ENCODE results near the gene ARRB1. TPM values are rescaled to one million over a fixed set of nuclear protein-coding genes. Genes with fewer than 3 reads are reported as not detected.

The ARRB1 gene
- total and polyA plus RNA-seq, 4 donors = 3.3 to 21.2 (median 12.5) TPM

DNA sequence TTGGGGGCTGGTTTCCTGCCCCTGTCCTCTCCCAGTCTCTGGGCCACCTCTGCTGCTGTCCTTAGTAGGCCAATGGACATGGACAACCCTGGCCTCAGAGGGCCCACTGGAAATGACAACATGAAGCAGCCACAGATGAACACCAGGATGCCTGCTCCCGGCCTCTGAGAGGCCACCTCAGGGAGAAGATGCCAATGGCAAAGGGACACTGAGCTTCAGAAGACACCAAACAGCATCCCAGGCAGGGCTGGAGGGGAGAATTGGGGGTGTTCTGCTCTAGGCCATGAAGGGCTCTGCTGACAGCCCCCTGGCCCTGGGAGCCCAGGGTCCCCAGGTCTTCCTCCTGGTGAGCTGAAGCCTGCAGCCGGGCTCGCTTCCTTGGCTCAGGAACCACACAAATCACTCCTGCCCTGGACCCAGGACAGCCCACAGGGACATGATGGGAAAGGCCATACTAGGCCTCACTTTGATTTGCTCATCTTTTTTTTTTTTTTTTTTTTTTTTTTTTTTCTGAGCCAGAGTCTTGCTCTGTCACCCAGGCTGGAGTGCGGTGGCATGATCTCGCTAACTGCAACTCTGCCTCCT, 65.6 kb downstream of the ARRB1 start (continued):
- TF ChIP-seq, protein P1, sequence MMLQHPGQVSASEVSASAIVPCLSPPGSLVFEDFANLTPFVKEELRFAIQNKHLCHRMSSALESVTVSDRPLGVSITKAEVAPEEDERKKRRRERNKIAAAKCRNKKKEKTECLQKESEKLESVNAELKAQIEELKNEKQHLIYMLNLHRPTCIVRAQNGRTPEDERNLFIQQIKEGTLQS (IDR thresholded peaks at IDR 0.05) = no peak
- no peak for TF ChIP-seq FOXA1 (IDR thresholded peaks at IDR 0.05)

DNA sequence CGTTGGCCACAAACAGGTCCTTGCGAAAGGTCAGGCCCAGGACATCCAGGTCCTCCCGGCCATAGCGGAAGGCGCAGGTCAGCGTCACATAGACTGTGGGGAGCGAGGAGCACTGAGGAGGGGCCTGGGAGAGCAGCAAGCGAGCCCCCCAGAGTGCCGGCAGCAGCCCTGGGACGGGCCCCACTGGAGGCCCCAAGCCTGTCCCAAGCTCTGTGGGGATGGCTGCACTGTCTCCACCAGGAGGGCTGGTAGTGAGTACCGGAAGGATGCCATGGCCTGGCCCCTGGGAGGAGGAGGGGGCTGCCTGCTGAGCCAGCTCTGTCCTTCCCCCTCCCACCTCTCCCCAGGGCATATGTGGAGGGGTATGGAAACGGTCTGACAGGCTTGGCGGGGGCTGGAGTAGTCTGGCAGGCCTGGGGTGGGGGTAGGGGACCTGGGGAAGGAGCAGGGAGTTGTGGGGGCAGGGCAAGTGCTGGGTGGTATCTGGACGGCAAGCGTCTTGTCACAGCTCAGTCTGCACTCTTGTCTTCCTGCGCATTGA, 68.0 kb downstream of the ARRB1 start:
- Histone ChIP-seq H3K27me3 (ENCODE audit: control insufficient read depth in 4 of 4, insufficient read depth in 4 of 4, low read length in 3 of 4) (no peaks in the 10 kb centered on the region), H3K9me3 (ENCODE audit: control insufficient read depth in 4 of 4, low read length in 3 of 4) (no peaks in the 10 kb centered on the region), H3K9ac (ENCODE audit: low read depth in 1 of 2, low read length in 2 of 2) (no peak overlapping the region), H3K4me1 (ENCODE audit: control insufficient read depth in 4 of 4, insufficient read depth in 4 of 4, low read length in 3 of 4) (peaks cover 0 to 5% (median 0%) of the 10 kb centered on the region in 4 donors), H3K36me3 (ENCODE audit: control insufficient read depth in 4 of 4, insufficient read depth in 3 of 4, low read depth in 1 of 4, low read length in 3 of 4) (peaks cover 0 to 29% (median 6%) of the 10 kb centered on the region in 4 donors), H3K27ac (ENCODE audit: low read depth in 1 of 2, low read length in 2 of 2) (no peak overlapping the region), H3K4me3 (ENCODE audit: low read depth in 1 of 3, low read length in 3 of 3) (no peak overlapping the region)
- TF ChIP-seq SP1 (IDR thresholded peaks at IDR 0.05) = no peak
- WGBS = 93% methylated on average over 16 of the region's 16 CpGs
- no peak for DNase-seq (ENCODE audit: low spot score)

DNA sequence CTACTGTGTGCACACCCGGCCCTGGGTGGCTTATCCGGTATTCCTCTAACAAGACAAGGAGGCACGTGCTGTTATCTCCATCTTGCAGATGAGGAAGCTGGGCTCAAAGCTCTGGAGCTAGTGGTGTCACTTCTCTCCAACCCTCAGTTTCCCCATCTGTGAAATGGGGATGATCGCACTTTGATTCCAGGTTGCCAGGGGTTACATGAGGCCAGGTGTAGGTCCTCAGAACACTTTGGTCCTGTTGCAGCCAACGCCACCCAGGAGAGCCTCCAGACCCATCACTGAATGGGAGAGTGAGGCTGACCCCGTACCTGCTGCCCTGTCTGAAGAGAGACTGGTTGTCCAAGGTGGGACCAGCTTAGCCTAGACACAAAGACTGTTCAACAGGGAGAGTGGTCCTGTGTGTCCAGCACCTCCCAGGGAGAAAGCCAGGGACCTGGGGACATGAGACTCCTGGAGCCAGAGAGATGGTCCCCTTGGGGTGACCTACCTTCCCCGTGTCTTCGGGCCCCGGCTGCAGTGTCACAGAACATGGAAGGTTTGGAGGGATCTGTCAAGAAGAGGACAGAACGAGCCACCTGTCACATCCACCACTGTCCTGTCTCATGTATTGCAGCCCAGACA, 69.9 kb downstream of the ARRB1 start:
- Histone ChIP-seq H3K9me3 (ENCODE audit: control insufficient read depth in 4 of 4, low read length in 3 of 4) (no peaks in the 10 kb centered on the region), H3K9ac (ENCODE audit: low read depth in 1 of 2, low read length in 2 of 2) (no peak overlapping the region), H3K4me3 (ENCODE audit: low read depth in 1 of 3, low read length in 3 of 3) (no peak overlapping the region), H3K36me3 (ENCODE audit: control insufficient read depth in 4 of 4, insufficient read depth in 3 of 4, low read depth in 1 of 4, low read length in 3 of 4) (peaks cover 0 to 38% (median 5%) of the 10 kb centered on the region in 4 donors), H3K27me3 (ENCODE audit: control insufficient read depth in 4 of 4, insufficient read depth in 4 of 4, low read length in 3 of 4) (no peaks in the 10 kb centered on the region), H3K4me1 (ENCODE audit: control insufficient read depth in 4 of 4, insufficient read depth in 4 of 4, low read length in 3 of 4) (no peaks in the 10 kb centered on the region), H3K27ac (ENCODE audit: low read depth in 1 of 2, low read length in 2 of 2) (no peak overlapping the region)
- DNase-seq (ENCODE audit: low spot score) = no peak
- no peak for TF ChIP-seq RAD21 (IDR thresholded peaks at IDR 0.05)
- TF ChIP-seq HNF4A (conservative IDR thresholded peaks at IDR 0.05) = no peak
- no peak for TF ChIP-seq FOXA1 (IDR thresholded peaks at IDR 0.05)
- TF ChIP-seq CTCF (IDR thresholded peaks at IDR 0.05; ENCODE audit: low read depth, low read length, missing input control) = no peak
- no peak for TF ChIP-seq HNF4G (IDR thresholded peaks at IDR 0.05)
- TF ChIP-seq YY1 (IDR thresholded peaks at IDR 0.05) = no peak
- no peak for TF ChIP-seq RXRA (IDR thresholded peaks at IDR 0.05)
- no peak for TF ChIP-seq EGR1 (IDR thresholded peaks at IDR 0.05; ENCODE audit: low read depth in 2 of 2)
- TF ChIP-seq FOXA2 (IDR thresholded peaks at IDR 0.05) = no peak
- TF ChIP-seq, protein P2, sequence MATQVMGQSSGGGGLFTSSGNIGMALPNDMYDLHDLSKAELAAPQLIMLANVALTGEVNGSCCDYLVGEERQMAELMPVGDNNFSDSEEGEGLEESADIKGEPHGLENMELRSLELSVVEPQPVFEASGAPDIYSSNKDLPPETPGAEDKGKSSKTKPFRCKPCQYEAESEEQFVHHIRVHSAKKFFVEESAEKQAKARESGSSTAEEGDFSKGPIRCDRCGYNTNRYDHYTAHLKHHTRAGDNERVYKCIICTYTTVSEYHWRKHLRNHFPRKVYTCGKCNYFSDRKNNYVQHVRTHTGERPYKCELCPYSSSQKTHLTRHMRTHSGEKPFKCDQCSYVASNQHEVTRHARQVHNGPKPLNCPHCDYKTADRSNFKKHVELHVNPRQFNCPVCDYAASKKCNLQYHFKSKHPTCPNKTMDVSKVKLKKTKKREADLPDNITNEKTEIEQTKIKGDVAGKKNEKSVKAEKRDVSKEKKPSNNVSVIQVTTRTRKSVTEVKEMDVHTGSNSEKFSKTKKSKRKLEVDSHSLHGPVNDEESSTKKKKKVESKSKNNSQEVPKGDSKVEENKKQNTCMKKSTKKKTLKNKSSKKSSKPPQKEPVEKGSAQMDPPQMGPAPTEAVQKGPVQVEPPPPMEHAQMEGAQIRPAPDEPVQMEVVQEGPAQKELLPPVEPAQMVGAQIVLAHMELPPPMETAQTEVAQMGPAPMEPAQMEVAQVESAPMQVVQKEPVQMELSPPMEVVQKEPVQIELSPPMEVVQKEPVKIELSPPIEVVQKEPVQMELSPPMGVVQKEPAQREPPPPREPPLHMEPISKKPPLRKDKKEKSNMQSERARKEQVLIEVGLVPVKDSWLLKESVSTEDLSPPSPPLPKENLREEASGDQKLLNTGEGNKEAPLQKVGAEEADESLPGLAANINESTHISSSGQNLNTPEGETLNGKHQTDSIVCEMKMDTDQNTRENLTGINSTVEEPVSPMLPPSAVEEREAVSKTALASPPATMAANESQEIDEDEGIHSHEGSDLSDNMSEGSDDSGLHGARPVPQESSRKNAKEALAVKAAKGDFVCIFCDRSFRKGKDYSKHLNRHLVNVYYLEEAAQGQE (IDR thresholded peaks at IDR 0.05) = no peak
- no peak for TF ChIP-seq GABPA (IDR thresholded peaks at IDR 0.05 in 1 of 2, conservative IDR thresholded peaks at IDR 0.05 in 1 of 2)
- TF ChIP-seq SP1 (IDR thresholded peaks at IDR 0.05) = no peak
- TF ChIP-seq, protein P3, sequence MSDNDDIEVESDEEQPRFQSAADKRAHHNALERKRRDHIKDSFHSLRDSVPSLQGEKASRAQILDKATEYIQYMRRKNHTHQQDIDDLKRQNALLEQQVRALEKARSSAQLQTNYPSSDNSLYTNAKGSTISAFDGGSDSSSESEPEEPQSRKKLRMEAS (IDR thresholded peaks at IDR 0.05) = no peak
- TF ChIP-seq NR2F2 (IDR thresholded peaks at IDR 0.05) = no peak
- TF ChIP-seq TAF1 (conservative IDR thresholded peaks at IDR 0.05) = no peak
- no peak for TF ChIP-seq JUND (IDR thresholded peaks at IDR 0.05)
- WGBS = 92% methylated on average over 10 of the region's 10 CpGs
